Measurements from ENCODE around the gene ZFR2.

Gene ZFR2

GRCh38 chr19:3790209-3790734, 78.6 kb downstream of the ZFR2 start:
- no peak for TF ChIP-seq CTCF (IDR thresholded peaks at IDR 0.05)
- Histone ChIP-seq H3K9me3 (peaks cover 0 to 8% (median 0%) of the 10 kb centered on the region in 3 donors), H3K27me3 (peaks cover 0 to 35% of the 10 kb centered on the region in 2 donors), H3K4me3 (no peak overlapping the region), H3K36me3 (no peaks in the 10 kb centered on the region), H3K27ac (no peak overlapping the region), H3K4me1 (peaks cover 0 to 9% (median 0%) of the 10 kb centered on the region in 4 donors)
- intact Hi-C loops (cut with DNase I; ENCODE audit: low total_unique reads), result no loop called here
- DNase-seq, result no peak

DNA sequence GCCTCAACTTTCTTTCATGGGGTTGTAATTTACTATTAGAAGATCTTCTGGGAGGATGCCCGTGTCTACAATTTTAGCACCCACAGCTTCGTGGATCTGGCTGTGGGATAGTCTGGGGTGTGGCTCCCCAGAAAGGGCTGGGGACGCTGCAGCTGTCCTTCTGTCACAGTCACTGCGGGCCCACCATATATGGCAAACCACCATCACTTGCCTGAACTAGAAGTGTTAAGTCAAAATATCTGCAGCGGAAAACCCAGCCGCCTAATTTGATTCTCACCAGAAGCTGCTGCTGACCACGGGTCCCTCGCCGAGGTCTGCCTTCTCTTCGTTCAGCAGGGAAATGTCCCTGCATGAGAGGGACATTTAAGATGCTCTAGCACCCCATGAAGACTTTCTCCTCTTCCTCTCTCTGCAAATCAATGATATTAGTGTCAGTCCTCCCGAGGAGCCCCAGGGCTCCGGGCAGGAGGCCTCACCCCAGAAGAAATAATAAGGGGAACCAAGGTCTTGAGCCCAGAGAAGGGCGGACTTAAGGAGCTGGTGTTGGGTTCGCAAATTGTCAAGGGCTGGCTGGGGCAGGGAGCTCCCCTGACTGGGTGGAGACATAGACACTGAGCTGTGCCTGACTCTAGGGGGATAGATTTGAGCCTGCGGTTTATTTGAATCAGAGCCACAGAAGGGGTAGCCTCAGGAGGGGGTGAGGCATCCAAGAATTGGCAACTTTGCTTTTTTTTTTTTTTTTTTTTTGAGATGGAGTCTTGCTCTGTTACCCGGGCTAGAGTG, 79.7 kb downstream of the ZFR2 start:
- intact Hi-C loops (cut with DNase I; ENCODE audit: low total_unique reads), result no loop called here
- no peaks in the 10 kb centered on the region for H3K36me3 ChIP-seq
- H3K27me3 ChIP-seq, result peaks cover 0 to 45% of the 10 kb centered on the region in 2 donors
- H3K4me3 ChIP-seq, result no peak overlapping the region
- no peak for DNase-seq
- TF ChIP-seq CTCF (IDR thresholded peaks at IDR 0.05), result no peak
- H3K27ac ChIP-seq, result no peak overlapping the region
- peaks cover 0 to 8% (median 0%) of the 10 kb centered on the region in 3 donors for H3K9me3 ChIP-seq
- H3K4me1 ChIP-seq, result peaks cover 0 to 13% (median 0%) of the 10 kb centered on the region in 4 donors

DNA sequence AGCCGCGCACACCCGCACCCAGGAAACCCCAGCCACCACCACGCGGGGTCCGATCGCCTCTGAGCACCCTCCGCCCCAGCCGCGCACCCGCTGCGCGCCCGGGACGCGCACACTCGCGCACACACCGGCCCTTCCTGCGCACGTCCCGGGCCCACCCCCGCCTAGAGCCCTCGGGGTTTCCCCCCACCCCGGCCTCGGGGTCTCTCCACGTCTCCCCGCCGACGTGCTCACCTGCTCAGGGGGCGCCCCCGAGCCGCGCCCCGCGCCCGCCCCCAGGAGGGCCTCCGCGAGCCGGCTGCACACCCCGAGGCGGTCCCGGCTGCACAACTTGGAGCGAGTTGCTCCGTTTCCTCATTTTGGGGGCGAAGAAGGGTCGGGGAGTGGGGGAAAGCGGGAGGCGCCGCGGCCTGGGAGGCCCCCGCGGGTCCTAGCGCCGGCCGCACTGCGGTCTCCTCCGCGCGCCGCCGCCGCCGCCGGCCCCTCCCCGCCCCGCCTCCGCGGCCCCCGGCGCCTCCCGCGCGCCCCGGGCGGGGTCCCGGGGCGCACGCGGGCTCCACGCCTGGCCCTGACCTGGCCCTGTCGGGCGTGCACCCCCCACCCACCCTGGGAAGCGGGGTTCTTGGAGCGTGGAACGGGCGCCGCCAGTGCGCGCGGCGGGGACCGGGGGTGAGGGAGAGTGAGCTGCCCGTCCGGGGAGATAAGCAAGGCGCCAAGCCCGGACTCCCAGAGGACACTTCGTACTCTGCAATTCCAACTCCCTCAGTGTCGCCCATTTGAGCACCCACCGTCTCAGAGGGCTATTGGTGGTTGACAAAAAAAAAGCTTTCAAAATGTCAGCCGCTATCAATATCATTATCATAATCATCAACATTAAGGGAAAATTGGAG, 82.7 kb downstream of the ZFR2 start, which contains the start of gene MATK:
Gene MATK, minus strand, starts transcription at position 444 of the 887 bp plus-strand sequence. CDS start 1,246 bp downstream, outside the sequence.
- no peak for DNase-seq
- no peak within 1 kb of the TSS for H3K4me3 ChIP-seq
- H3K9me3 ChIP-seq, result peaks cover 0 to 23% (median 18%) of the 10 kb centered on the region in 3 donors
- intact Hi-C loops (cut with DNase I; ENCODE audit: low total_unique reads), result no loop called here
- peaks cover 0 to 65% of the 10 kb centered on the region in 2 donors for H3K27me3 ChIP-seq
- H3K36me3 ChIP-seq, result no peaks in the 10 kb centered on the region
- TF ChIP-seq CTCF (IDR thresholded peaks at IDR 0.05), result no peak
- peaks cover 0 to 13% (median 0%) of the 10 kb centered on the region in 4 donors for H3K4me1 ChIP-seq
- no peak within 1 kb of the TSS for H3K27ac ChIP-seq

DNA sequence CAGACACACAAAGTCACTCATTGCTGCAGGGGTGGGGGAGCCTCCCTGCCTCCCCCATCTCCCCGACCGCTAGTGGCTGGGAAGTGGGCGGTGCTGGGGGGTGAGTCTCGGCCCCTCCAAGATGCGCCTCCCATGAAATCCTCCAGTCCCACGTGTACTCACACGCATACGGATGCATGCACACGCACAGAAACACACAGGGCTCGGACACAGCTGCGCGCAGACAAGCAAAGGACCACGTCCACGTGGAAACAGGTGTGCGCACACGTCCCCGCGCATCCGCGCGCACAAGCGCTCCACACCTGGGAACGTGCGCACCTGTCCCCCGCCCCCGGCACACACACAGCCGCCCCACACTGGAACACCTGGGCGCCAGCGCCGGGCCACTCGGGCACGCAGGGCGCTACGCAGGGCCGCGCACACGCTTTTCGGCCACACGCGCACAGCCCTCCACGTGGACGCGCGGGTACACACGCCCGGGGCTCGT, 83.3 kb downstream of the ZFR2 start:
- H3K27ac ChIP-seq, result no peak overlapping the region
- no peak overlapping the region for H3K4me3 ChIP-seq
- peaks cover 0 to 13% (median 0%) of the 10 kb centered on the region in 4 donors for H3K4me1 ChIP-seq
- no peak for DNase-seq
- peaks cover 0 to 24% (median 24%) of the 10 kb centered on the region in 3 donors for H3K9me3 ChIP-seq
- no peak for TF ChIP-seq CTCF (IDR thresholded peaks at IDR 0.05)
- H3K27me3 ChIP-seq, result peaks cover 0 to 62% of the 10 kb centered on the region in 2 donors
- no peaks in the 10 kb centered on the region for H3K36me3 ChIP-seq
- intact Hi-C loops (cut with DNase I; ENCODE audit: low total_unique reads), result no loop called here

Measured in tibial artery (tissue), 4 donors.